AG04450 (cell line): Measurements from ENCODE around the gene UTS2. TPM values are rescaled to one million over a fixed set of nuclear protein-coding genes. Genes with fewer than 3 reads are reported as not detected.

Experiments used
- CTCF ChIA-PET: fragments of 300-600, 350-600 bp; formaldehyde crosslinking; extraction: SDS; loops from one replicate; lab custom pipeline; 2022; ENCODE audit warnings: antibody characterized with exemption, inconsistent platforms; lab: Charles Lee
- POLR2A ChIA-PET: fragments of 350-600 bp; formaldehyde crosslinking; extraction: SDS; loops from one replicate; lab custom pipeline; 2021; ENCODE audit warnings: antibody characterized with exemption, inconsistent platforms; lab: Yijun Ruan, JAX
- DNase-seq: peaks from one replicate; pipeline ENCODE4 v3.0.0-alpha.2; 2011; ENCODE audit warnings: low read depth, low spot score
- H3K27ac ChIP-seq: one replicate; pipeline ENCODE4 v1.5.1; 2012; ENCODE audit warnings: low read depth, low read length, control low read depth
- H3K27me3 ChIP-seq: one replicate; pipeline ENCODE4 v1.6.0; 2012; ENCODE audit warnings: low read length; ENCODE audit not compliant: control insufficient read depth, insufficient read depth
- H3K4me3 ChIP-seq: 2 replicates; pipeline ENCODE4 v1.5.1; 2011; ENCODE audit warnings: mild to moderate bottlenecking, low read depth, low read length, control low read depth
- H3K9me3 ChIP-seq: 2 replicates; pipeline ENCODE4 v1.5.1; 2012; ENCODE audit warnings: low read length; ENCODE audit not compliant: control insufficient read depth, insufficient read depth
- CTCF ChIP-seq: IDR thresholded peaks from 2 replicates; pipeline ENCODE4 v1.5.1; 2011; ENCODE audit warnings: low read depth, low read length, control low read depth, inconsistent platforms
- polyA plus RNA-seq: library from polyadenylated mRNA; depleted of rRNA; stranded (reverse); fragments of >200 nt; gene quantifications from 2 replicates; pipeline ENCODE4 v1.2.3, GENCODE V29; 2011

UTS2 gene
- polyA plus RNA-seq, 1 experiment: 0.06 TPM

DNA sequence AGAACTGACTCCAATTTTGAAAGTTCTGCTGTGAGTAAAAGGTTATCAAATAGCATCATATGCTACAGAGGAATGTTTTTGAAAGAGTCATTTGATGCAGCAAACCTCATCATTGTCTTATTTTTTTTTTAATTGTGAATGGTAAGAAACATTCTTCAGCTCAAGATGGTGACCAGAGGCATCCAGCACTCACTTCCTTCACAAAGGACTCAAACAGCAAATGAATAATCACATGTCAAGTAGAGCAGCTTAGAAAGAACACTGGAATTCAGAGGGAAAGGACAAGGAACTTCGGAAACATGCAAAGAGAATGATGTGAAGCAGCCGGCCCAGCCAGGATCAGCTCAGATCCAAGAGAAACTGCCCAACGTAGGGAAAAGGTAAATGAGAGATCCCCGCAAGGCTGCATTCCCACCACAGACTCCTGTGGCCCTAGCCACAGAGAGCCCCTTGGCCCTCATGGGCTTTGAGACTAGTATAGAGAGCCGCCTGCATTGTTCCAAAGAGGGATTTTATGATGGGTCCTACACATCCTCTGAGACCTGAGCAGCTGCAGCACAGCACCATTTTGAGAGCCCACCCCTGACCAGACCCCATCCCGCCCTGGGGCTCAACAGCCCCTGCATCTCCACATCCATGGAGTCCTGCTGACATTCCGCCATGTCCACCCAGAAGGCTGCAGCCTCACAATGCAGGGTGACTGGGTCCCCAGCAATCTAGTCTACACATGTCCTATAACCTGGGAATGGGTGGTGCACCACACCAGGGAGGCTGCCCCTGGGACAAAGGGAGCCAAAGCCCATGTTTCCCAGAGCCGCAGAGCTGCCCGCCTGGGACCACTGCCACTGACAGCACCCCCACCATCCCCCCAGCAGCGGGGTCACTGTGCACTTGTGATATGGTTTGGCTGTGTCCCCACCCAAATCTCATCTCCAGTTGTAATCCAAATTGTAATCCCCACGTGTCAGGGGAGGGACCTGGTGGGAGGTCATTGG, 21.2 kb upstream of the UTS2 start:
- no peak for DNase-seq
- Histone ChIP-seq H3K9me3 (no peaks in the 10 kb centered on the region; the same call in 1 of the 2 replicates), H3K27ac (peak overlapping the region; percentile 11), H3K27me3 (peaks cover 6% of the 10 kb centered on the region), H3K4me3 (no peak overlapping the region)
- CTCF ChIA-PET: no interaction called here
- POLR2A ChIA-PET: no interaction called here
- TF ChIP-seq CTCF: no peak

DNA sequence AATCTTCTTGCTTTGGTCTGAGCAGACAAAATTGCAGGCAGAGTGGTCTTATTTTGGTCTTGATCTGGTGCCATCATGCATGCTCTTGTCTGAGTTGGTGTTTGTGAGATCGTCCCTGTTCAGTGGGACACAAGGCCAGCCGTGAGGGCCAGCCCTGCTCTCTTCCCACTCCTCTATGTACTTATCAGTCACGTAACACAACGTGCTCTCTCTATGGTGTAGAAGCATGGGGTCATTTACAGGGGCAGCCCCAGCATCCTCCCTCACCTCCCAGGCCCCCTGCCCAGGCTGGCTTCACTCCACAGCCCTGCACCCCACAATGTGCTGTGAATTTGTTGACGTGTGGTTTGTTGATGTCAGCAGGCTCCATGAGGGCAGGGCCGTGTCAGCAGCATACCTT, 18.3 kb upstream of the UTS2 start:
- H3K27ac ChIP-seq: no peak overlapping the region
- TF ChIP-seq CTCF: no peak
- ChIA-PET CTCF (no interaction called here), POLR2A (no interaction called here)
- H3K9me3 ChIP-seq: no peaks in the 10 kb centered on the region; the same call in 1 of the 2 replicates
- DNase-seq: no peak
- H3K27me3 ChIP-seq: peaks cover 8% of the 10 kb centered on the region
- H3K4me3 ChIP-seq: no peak overlapping the region

DNA sequence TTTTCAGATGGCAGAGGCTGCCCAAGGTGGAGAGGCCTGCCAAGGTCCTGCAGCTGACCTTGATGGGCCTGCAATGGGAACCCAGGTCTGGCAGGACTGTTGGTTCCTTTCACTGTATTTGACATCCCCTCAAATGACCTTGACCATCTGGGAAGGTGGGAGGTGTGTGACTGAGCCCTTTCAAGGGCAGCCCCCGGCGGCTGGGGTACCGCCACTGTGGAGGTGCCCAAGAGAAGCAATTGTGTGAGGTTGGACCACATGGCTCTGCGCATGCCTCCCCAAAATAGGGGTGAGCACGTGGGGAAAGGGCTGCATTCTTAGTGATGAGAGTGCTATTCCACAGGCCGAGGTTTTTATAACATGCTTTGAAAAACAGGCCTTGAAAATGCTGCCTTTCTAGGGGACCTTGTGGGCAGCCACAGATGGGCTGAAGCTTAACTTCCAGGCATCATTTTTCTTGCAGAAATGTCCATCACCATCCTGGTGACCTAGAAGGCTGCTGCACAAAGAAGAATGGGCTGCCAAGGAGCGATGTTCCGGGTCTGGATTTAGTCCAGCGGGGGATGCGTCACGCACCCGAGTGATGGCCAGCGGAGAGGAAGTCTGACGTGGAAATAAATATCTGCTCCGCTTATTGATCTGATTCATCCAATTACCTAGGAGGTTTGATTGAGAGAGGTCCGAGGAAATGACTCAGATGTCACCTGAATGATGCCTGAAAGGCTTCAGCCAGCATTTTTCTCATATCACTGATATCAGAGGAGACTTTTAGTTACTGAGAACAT, 16.5 kb upstream of the UTS2 start:
- no peak overlapping the region for H3K4me3 ChIP-seq
- H3K27me3 ChIP-seq: peaks cover 8% of the 10 kb centered on the region
- TF ChIP-seq CTCF: no peak
- CTCF ChIA-PET: no interaction called here
- POLR2A ChIA-PET: no interaction called here
- H3K27ac ChIP-seq: no peak overlapping the region
- DNase-seq: no peak
- H3K9me3 ChIP-seq: no peaks in the 10 kb centered on the region; the same call in 1 of the 2 replicates

- Histone ChIP-seq H3K27me3 (peaks cover 4% of the 10 kb centered on the region), H3K9me3 (peaks cover 3% of the 10 kb centered on the region; the same call in 1 of the 2 replicates), H3K4me3 (no peak overlapping the region), H3K27ac (no peak overlapping the region)
- ChIA-PET POLR2A (no interaction called here), CTCF (no interaction called here)
- DNase-seq: no peak
- TF ChIP-seq CTCF: no peak
Measured at GRCh38 chr1:7868070-7868780, 15.4 kb upstream of the UTS2 start.
